ENCODE results near the gene CEBPA.

Gene CEBPA

DNA sequence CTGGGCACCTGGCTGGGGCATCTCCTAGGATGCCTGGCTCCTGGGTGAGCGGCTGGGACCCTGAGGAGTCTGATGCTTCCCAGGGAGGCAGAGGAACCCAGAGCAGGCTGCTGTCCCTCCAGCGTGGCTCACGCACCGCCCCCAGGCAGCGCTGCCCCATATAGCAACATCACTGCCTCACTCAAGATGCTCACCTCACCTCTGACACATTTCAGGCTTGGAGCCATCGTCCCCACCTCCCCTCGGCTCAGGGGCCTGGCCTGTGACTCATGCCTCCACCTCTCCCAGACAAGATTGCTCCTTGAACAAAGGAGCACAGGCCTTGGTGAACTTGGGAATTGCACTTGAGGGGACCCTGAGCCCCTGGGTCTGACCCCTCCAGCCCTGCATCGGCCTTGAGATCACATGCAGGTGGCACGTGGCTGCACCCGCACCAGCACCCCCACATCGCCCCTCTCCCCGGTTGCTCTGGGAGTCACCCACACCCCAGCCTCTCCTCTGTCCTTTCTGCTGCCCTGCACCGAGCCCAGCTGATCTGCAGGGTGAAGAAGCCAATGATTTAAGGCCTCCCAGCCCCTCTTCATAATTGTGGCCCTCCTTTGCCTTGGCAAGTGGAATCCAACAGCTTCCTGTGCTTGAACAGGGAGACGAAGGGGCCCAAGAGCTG is 11.2 kb downstream of the CEBPA start:
- TF ChIP-seq ZBTB7A (IDR thresholded peaks at IDR 0.05; ENCODE audit: low read depth) (no peak), YY1 (IDR thresholded peaks at IDR 0.05; ENCODE audit: low read depth) (no peak), CEBPB (IDR thresholded peaks at IDR 0.05) (no peak), TAF1 (IDR thresholded peaks at IDR 0.05; ENCODE audit: low read depth) (no peak), TEAD4 (IDR thresholded peaks at IDR 0.05) (no peak)

DNA sequence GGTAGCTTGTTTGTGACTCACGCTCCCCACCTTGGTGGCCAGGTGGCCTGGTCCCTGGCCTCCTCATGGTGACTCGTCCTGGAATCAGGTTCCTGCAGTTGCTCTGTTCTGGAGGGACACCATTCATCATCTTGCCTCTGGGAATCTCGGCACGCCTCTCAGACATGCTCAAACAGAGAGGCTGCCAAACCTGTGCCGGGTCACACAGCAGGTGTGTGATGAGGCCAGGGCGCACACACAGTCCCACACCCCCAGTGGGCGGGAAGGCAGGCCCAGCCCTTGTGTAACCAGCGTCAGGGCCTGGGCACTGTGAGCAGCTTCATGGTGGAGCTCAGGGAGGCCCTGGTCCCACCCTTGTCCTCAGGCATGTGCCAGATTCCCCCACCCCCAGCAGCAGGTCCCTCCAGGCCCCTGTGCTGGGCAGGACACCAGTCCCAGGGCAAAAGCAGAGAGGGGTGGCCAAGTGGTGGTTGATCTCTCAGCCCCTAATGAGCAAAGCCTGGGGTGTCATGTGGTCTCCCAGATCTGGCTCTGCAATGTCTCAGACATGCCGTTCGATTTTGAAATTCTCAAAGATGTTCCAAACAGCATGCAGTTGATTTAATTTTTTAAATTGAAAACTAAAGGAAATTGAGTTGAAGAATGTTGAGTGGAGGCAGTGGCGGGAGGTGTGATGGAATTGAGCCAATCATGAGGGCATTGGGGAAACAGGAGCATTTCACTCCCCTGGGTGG is 12.1 kb downstream of the CEBPA start:
- TF ChIP-seq TAF1 (IDR thresholded peaks at IDR 0.05; ENCODE audit: low read depth) (no peak), CREB1 (IDR thresholded peaks at IDR 0.05; ENCODE audit: low read depth) (no peak), CEBPB (IDR thresholded peaks at IDR 0.05) (no peak), TCF12 (IDR thresholded peaks at IDR 0.05; ENCODE audit: low read depth) (no peak), ZBTB7A (IDR thresholded peaks at IDR 0.05; ENCODE audit: low read depth) (no peak), EGR1 (IDR thresholded peaks at IDR 0.05) (no peak), TEAD4 (IDR thresholded peaks at IDR 0.05) (no peak), RAD21 (IDR thresholded peaks at IDR 0.05; ENCODE audit: low read depth) (no peak), FOXM1 (IDR thresholded peaks at IDR 0.05; ENCODE audit: borderline replicate concordance, low read depth) (no peak), YY1 (IDR thresholded peaks at IDR 0.05; ENCODE audit: low read depth) (no peak)
- TF ChIP-seq, protein P1, sequence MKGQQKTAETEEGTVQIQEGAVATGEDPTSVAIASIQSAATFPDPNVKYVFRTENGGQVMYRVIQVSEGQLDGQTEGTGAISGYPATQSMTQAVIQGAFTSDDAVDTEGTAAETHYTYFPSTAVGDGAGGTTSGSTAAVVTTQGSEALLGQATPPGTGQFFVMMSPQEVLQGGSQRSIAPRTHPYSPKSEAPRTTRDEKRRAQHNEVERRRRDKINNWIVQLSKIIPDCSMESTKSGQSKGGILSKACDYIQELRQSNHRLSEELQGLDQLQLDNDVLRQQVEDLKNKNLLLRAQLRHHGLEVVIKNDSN (IDR thresholded peaks at IDR 0.05), result no peak
- TF ChIP-seq, protein P2, sequence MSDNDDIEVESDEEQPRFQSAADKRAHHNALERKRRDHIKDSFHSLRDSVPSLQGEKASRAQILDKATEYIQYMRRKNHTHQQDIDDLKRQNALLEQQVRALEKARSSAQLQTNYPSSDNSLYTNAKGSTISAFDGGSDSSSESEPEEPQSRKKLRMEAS (IDR thresholded peaks at IDR 0.05), result no peak

DNA sequence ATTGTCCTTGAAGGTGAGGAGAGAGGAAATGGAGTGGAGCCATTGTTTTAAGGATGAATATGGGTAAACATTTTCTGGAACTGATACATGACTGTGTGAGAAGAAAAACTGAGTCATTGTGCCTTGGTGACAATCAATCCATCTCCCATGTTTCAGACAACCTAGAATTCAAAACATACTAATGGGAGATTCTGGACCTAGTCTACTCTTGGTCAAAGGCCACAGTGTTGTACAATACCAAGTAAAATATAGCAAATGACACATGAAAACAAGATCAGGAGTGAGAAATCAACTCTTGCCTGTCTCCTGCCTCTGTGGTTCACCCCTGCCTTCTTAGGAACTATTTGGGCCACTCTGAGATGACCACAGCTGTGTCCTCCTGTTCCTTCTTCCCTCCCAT is 13.1 kb downstream of the CEBPA start:
- TF ChIP-seq YY1 (IDR thresholded peaks at IDR 0.05; ENCODE audit: low read depth) (no peak), EP300 (IDR thresholded peaks at IDR 0.05; ENCODE audit: borderline replicate concordance) (no peak), EGR1 (IDR thresholded peaks at IDR 0.05) (no peak)

DNA sequence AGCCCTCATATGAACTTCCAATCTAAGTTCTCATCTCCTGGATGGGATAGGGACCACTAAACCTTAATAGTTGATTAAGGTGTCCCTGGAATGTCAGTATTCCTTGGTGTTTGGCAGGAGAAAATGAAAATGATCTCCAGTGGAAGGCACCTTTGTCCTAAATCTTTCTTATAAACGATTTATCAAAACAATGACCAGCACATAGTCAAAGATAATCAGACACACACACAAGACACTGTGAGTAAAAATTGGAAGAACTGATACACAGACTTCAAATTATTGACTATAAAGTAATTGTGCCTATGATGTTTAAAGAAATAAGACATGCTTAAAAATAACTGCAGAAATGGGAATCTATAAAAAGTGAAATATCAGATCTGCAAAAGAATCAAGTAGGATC is 13.7 kb downstream of the CEBPA start:
- no peak for TF ChIP-seq YY1 (IDR thresholded peaks at IDR 0.05; ENCODE audit: low read depth)
- no peak for TF ChIP-seq CEBPB (IDR thresholded peaks at IDR 0.05)
- TF ChIP-seq TEAD4 (IDR thresholded peaks at IDR 0.05), result no peak
- no peak for TF ChIP-seq ZBTB7A (IDR thresholded peaks at IDR 0.05; ENCODE audit: low read depth)
- TF ChIP-seq, protein P2 (IDR thresholded peaks at IDR 0.05), result no peak
- TF ChIP-seq RAD21 (IDR thresholded peaks at IDR 0.05; ENCODE audit: low read depth), result no peak
- no peak for TF ChIP-seq TCF12 (IDR thresholded peaks at IDR 0.05; ENCODE audit: low read depth)
- TF ChIP-seq EGR1 (IDR thresholded peaks at IDR 0.05), result no peak
- TF ChIP-seq EP300 (IDR thresholded peaks at IDR 0.05; ENCODE audit: borderline replicate concordance), result no peak
- no peak for TF ChIP-seq NFIC (IDR thresholded peaks at IDR 0.05)
- TF ChIP-seq, protein P1 (IDR thresholded peaks at IDR 0.05), result no peak
- TF ChIP-seq FOXM1 (IDR thresholded peaks at IDR 0.05; ENCODE audit: borderline replicate concordance, low read depth), result no peak
- no peak for TF ChIP-seq TAF1 (IDR thresholded peaks at IDR 0.05; ENCODE audit: low read depth)
- no peak for TF ChIP-seq CREB1 (IDR thresholded peaks at IDR 0.05; ENCODE audit: low read depth)

DNA sequence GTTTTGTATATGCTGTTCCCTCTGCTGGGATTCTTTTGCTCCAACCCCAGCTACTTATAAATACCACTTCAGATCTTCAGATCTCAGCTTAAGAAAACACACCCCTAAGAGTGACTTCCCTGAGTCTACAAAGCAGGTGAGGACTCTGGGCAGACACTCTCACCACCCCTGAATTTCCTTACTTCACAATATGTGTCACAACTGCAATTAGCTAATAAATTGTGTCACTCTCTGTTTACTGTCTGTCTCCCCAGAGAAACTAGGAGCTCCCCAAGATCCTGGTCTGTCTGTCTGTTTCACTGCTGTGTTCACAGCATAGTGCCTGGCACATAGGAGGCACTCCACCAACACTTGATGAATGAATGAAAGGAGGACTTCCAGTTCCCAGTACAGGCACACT is 14.4 kb downstream of the CEBPA start:
- TF ChIP-seq, protein P3, sequence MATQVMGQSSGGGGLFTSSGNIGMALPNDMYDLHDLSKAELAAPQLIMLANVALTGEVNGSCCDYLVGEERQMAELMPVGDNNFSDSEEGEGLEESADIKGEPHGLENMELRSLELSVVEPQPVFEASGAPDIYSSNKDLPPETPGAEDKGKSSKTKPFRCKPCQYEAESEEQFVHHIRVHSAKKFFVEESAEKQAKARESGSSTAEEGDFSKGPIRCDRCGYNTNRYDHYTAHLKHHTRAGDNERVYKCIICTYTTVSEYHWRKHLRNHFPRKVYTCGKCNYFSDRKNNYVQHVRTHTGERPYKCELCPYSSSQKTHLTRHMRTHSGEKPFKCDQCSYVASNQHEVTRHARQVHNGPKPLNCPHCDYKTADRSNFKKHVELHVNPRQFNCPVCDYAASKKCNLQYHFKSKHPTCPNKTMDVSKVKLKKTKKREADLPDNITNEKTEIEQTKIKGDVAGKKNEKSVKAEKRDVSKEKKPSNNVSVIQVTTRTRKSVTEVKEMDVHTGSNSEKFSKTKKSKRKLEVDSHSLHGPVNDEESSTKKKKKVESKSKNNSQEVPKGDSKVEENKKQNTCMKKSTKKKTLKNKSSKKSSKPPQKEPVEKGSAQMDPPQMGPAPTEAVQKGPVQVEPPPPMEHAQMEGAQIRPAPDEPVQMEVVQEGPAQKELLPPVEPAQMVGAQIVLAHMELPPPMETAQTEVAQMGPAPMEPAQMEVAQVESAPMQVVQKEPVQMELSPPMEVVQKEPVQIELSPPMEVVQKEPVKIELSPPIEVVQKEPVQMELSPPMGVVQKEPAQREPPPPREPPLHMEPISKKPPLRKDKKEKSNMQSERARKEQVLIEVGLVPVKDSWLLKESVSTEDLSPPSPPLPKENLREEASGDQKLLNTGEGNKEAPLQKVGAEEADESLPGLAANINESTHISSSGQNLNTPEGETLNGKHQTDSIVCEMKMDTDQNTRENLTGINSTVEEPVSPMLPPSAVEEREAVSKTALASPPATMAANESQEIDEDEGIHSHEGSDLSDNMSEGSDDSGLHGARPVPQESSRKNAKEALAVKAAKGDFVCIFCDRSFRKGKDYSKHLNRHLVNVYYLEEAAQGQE (IDR thresholded peaks at IDR 0.05; ENCODE audit: low read depth), result no peak
- TF ChIP-seq EGR1 (IDR thresholded peaks at IDR 0.05), result no peak
- TF ChIP-seq RAD21 (IDR thresholded peaks at IDR 0.05; ENCODE audit: low read depth), result no peak
- no peak for TF ChIP-seq TAF1 (IDR thresholded peaks at IDR 0.05; ENCODE audit: low read depth)
- no peak for TF ChIP-seq FOXM1 (IDR thresholded peaks at IDR 0.05; ENCODE audit: borderline replicate concordance, low read depth)
- TF ChIP-seq YY1 (IDR thresholded peaks at IDR 0.05; ENCODE audit: low read depth), result no peak
- TF ChIP-seq CREB1 (IDR thresholded peaks at IDR 0.05; ENCODE audit: low read depth), result no peak
- TF ChIP-seq NFIC (IDR thresholded peaks at IDR 0.05), result no peak
- no peak for TF ChIP-seq CEBPB (IDR thresholded peaks at IDR 0.05)
- TF ChIP-seq ZBTB7A (IDR thresholded peaks at IDR 0.05; ENCODE audit: low read depth), result no peak
- TF ChIP-seq EP300 (IDR thresholded peaks at IDR 0.05; ENCODE audit: borderline replicate concordance), result no peak
- no peak for TF ChIP-seq TEAD4 (IDR thresholded peaks at IDR 0.05)
- TF ChIP-seq TCF12 (IDR thresholded peaks at IDR 0.05; ENCODE audit: low read depth), result no peak
- TF ChIP-seq, protein P1 (IDR thresholded peaks at IDR 0.05), result no peak
- TF ChIP-seq, protein P2 (IDR thresholded peaks at IDR 0.05), result no peak

DNA sequence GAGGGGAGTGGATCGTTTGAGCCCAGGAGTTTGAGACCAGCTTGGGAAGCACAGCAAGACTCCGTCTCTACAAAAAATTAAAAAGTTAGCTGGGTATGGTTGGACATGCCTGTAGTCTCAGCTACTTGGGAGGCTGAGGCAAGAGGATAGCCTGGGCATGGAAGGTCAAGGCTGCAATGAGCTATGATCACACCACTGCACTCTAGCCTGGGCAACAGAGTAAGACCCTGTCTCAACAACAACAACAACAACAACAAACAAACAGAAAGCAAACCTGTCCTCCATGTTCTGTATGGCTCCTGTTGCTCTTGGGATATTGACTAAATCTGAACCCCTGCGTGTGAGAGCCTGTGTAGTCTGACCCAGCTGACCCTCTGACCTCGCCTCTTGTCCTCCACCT is 14.9 kb downstream of the CEBPA start:
- TF ChIP-seq ZBTB7A (IDR thresholded peaks at IDR 0.05; ENCODE audit: low read depth), result no peak
- no peak for TF ChIP-seq FOXM1 (IDR thresholded peaks at IDR 0.05; ENCODE audit: borderline replicate concordance, low read depth)
- TF ChIP-seq, protein P2 (IDR thresholded peaks at IDR 0.05), result no peak
- TF ChIP-seq NFIC (IDR thresholded peaks at IDR 0.05), result no peak
- TF ChIP-seq CEBPB (IDR thresholded peaks at IDR 0.05), result no peak
- no peak for TF ChIP-seq EGR1 (IDR thresholded peaks at IDR 0.05)
- no peak for TF ChIP-seq TAF1 (IDR thresholded peaks at IDR 0.05; ENCODE audit: low read depth)
- no peak for TF ChIP-seq RAD21 (IDR thresholded peaks at IDR 0.05; ENCODE audit: low read depth)
- no peak for TF ChIP-seq EP300 (IDR thresholded peaks at IDR 0.05; ENCODE audit: borderline replicate concordance)
- TF ChIP-seq, protein P1 (IDR thresholded peaks at IDR 0.05), result no peak
- TF ChIP-seq CREB1 (IDR thresholded peaks at IDR 0.05; ENCODE audit: low read depth), result no peak
- TF ChIP-seq, protein P3 (IDR thresholded peaks at IDR 0.05; ENCODE audit: low read depth), result no peak
- TF ChIP-seq YY1 (IDR thresholded peaks at IDR 0.05; ENCODE audit: low read depth), result no peak
- TF ChIP-seq TEAD4 (IDR thresholded peaks at IDR 0.05), result no peak
- no peak for TF ChIP-seq TCF12 (IDR thresholded peaks at IDR 0.05; ENCODE audit: low read depth)

Data from Ishikawa (cell line).